ENCODE results near the gene CLINT1.
A peak's percentile ranks its signal among the peaks of the same experiment; 100 is the strongest.
"Not testable (repeated sequence)": the region's sequence is repeated elsewhere in the genome, so short reads cannot be mapped to it uniquely, and the experiment has no call there.

The CLINT1 gene

DNA sequence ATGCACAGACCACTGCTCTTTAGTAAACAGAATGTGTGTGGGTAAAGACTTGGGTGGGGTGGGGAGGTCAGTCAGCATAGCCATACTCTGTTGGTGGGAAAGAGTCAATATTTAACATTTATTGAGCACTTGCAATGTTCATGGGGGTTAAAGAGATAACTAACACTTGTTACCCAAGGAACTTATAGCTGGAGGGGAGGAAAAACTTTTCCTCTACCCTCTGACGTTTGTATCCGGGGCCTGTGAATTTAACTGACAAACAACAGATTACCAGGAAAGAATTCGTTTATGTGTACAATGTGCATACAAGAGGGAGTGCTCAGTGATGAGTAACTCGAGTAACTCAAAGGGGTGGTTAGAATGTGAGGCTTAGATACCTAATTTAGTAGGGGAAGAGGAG lies 6.8 kb upstream of the CLINT1 start:
- no peak overlapping the region for H3K4me3 ChIP-seq (ENCODE audit: low read depth, low read length)
- DNase-seq (ENCODE audit: low read depth) = no peak

DNA sequence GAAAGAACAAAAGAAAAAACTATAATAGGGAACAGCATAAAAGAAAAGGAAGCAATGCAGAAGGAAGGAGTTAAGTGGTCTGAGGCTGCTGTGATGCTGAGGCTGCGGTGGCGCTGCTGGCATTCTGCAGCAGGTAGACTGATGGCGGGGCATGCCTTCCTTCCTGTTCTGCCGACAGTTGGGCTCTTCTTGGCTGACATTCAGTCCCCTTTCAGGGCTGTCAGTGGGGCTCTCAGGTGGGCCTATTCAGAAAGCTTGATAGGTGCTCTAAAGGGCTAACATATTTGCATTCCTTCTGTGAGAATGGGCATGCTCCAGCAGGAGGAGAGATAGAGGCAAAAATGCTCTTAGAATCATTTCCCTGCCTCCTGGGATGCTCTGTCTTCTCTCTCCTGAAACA lies 5.1 kb upstream of the CLINT1 start:
- DNase-seq (ENCODE audit: low read depth) = no peak

GRCh38 chr5:157862183-157862851 lies 3.4 kb upstream of the CLINT1 start:
- DNase-seq (ENCODE audit: low read depth) = no peak
- H3K4me3 ChIP-seq (ENCODE audit: low read depth, low read length) = no peak overlapping the region

More for the DNA sequence above, 5.1 kb upstream of the CLINT1 start:
- no peak overlapping the region for H3K4me3 ChIP-seq (ENCODE audit: low read depth, low read length)

- no peak overlapping the region for H3K4me3 ChIP-seq (ENCODE audit: low read depth, low read length)
- DNase-seq (ENCODE audit: low read depth) = no peak
Measured at GRCh38 chr5:157860898-157861890, 2.2 kb upstream of the CLINT1 start.

- DNase-seq (ENCODE audit: low read depth) = no peak
- H3K4me3 ChIP-seq (ENCODE audit: low read depth, low read length) = peak overlapping the region; percentile 98
Measured at GRCh38 chr5:157859227-157859575, 256 bp upstream of the CLINT1 start.

DNA sequence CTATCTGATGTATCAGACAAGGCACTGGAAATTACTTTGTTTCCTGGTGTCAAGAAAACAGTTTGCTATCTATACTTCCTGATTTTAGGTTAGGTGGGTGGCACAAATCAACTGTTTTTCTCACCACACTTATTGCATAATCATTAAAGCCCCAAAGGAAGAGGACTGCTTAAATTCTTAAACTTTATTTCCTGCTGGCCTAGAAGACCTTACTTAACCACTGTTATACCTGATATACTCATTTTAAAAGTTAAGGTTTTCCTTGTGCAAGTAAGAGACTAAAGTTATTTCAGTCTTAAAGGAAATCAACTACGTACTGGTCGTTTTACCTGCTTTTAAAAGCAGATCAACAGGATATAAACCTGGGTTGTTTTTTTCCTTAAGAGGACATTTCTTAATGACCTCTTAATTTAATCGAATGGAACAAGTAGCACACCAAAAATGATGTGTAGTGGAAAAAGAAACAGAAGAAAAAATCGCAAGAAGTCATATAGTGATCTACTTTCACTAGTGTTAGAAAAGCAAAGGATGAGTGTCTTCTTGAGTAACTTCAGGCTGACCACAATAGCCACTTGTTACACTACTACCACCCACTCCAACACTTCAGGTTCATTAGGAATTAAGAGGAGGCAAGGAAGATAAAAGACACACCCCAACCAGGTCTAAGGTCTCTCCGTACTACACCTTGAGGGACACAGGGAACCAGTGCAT lies 974 bp downstream of the CLINT1 start:
- H3K4me3 ChIP-seq (ENCODE audit: low read depth, low read length) = peak overlapping the region; percentile 98
- DNase-seq (ENCODE audit: low read depth) = no peak

GRCh38 chr5:157855404-157855994 lies 3.4 kb downstream of the CLINT1 start:
- DNase-seq (ENCODE audit: low read depth) = no peak
- H3K4me3 ChIP-seq (ENCODE audit: low read depth, low read length) = no peak overlapping the region

GRCh38 chr5:157853365-157853764 lies 5.6 kb downstream of the CLINT1 start:
- DNase-seq (ENCODE audit: low read depth); H3K4me3 ChIP-seq (ENCODE audit: low read depth, low read length): not testable (repeated sequence)

DNA sequence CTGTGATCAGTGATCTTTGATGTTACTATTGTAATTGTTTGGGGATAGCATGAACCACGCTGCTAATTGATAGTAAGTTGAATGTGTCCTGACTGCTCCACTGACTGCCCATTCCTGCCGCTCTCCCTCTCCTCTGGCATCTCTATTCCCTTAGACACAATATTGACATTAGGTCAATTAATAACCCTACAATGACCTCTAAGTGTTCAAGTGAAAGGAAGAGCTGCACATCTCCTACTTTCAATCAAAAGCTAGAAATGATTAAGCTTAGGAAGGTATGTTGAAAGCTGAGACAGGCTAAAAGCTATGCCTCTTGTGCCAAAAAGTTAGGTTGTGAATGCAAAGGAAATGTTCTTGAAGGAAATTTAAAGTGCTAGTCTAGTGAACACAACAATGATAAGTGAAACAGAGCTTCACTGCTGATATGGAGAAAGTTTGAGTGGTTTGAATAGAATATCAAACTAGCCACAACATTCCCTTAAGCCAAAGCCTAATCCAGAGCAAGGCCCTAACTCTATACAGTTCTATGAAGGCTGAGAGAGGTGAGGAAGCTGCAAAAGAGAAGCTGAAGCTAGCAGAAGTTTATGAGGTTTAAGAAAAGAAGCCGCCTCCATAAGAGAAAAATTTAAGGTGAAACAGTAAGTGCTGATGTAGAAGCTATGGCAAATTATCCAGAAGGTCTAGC lies 12.9 kb downstream of the CLINT1 start:
- H3K4me3 ChIP-seq (ENCODE audit: low read depth, low read length) = no peak overlapping the region
- DNase-seq (ENCODE audit: low read depth) = no peak

- DNase-seq (ENCODE audit: low read depth) = no peak
- H3K4me3 ChIP-seq (ENCODE audit: low read depth, low read length) = no peak overlapping the region
Measured at GRCh38 chr5:157842787-157843186, 16.2 kb downstream of the CLINT1 start.

DNA sequence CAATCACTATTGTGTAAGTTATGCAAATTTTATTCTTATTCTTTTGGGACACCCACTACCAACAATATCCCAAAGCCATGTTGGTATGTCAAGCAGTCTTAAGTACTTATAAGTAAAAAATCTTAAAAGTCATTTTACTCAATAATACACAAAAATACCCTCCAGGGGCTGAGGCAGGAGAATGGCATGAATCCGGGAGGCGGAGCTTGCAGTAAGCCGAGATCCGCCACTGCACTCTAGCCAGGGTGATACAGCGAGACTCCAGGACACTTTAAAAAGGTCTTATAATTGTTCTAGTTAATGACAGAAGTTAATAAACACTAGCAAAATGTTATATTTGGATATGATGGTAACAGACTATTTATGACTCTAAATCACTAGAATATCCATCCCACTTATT lies 16.8 kb downstream of the CLINT1 start:
- no peak overlapping the region for H3K4me3 ChIP-seq (ENCODE audit: low read depth, low read length)
- DNase-seq (ENCODE audit: low read depth) = no peak

DNA sequence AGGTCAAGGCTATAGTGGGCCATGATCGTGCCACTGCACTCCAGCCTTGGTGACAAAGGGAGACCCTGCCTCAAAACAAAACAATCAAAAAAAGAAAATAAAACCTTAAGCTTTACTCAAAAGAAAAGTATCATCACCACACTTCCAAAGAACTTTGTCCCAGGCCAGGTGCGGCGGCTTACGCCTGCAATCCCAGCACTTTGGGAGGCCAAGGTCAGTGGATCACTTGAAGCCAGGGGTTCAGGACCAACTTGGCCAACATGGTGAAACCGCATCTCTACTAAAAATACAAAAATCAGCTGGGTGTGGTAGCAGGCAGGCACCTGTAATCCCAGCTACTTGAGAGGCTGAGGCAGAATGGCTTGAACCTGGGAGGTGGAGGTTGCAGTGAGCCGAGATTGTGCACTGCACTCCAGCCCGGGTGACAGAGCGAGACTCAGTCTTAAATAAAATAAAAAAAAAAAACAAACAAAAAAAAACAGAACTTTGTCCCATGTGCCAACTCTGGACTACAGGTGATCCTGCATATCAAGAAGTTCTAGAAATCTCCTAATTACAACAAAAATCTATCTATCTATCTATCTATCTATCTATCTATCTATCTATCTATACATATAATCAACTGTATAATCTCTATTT lies 19.7 kb downstream of the CLINT1 start:
- DNase-seq (ENCODE audit: low read depth) = no peak
- no peak overlapping the region for H3K4me3 ChIP-seq (ENCODE audit: low read depth, low read length)

- no peak overlapping the region for H3K4me3 ChIP-seq (ENCODE audit: low read depth, low read length)
- DNase-seq (ENCODE audit: low read depth) = no peak
Measured at GRCh38 chr5:157836121-157836753, 22.7 kb downstream of the CLINT1 start.

DNA sequence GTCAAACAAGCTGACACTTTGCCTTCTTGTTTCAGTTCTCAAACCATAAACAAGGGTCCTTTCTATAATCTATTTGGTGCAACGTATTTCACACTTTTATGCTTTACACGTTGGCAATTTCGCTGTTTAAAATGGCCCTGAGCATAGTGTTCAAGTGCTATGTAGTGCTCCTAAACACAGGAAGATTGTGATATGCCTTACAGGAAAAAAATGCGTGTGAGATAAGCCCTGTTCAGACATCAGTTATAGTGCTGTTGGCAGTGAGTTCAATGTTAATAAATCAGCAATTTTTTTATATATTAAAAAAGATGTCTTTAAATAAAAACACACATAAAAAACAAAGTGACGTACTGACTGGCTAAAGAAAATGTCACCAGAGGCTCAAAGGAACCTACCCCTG lies 23.9 kb downstream of the CLINT1 start:
- DNase-seq (ENCODE audit: low read depth) = no peak
- H3K4me3 ChIP-seq (ENCODE audit: low read depth, low read length) = no peak overlapping the region

DNA sequence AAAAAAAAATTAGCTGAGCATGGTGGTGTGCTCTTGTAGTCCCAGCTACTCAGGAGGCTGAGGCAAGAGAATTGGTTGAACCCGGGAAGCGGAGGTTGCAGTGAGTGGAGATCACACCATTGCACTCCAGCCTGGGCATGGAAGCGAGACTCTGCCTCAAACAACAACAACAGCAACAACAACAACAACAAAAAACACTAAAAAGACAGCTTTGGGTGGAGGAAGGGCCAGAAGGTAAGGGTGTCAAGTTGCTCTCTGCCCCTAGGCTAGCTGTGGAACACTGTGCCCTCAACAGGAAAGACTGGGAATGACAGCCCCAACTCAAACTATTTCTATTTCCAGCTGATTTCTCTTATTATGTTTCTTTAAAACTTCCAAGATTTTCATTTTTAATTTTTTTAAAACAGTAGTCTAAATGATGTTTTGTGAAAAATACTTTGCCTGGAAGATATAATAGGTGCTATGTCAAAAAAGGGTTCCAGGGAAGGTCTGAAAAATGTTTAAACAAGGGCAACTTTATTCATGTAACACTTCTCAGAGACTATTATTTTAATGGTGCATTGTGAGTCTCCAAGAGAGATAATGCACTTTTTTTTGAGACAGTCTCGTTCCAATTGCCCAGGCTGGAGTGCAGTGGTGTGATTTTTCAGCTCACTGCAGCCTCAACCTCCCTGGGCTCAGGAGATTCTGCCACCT lies 29.9 kb downstream of the CLINT1 start:
- no peak for DNase-seq (ENCODE audit: low read depth)
- no peak overlapping the region for H3K4me3 ChIP-seq (ENCODE audit: low read depth, low read length)

- H3K4me3 ChIP-seq (ENCODE audit: low read depth, low read length) = no peak overlapping the region
- no peak for DNase-seq (ENCODE audit: low read depth)
Measured at GRCh38 chr5:157828105-157828943, 30.6 kb downstream of the CLINT1 start.

DNA sequence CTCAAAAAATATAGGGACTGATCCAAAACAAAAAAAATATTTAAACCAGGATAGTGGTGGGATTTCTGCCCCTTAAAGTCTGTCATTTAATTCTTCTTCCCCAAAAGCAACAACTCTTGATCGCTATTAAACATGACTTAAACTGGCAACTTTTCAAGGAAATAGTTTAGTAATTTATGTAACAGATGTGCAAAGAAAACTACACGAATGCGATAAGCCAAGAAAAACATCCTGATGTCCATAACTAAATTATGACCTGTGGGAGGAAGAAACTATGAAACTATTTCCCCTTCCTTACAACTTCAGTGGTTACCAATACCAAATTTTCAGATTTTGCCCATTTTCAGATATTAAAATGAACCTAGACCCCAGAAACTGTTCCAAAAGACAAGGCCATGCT lies 31.5 kb downstream of the CLINT1 start:
- H3K4me3 ChIP-seq (ENCODE audit: low read depth, low read length) = no peak overlapping the region
- DNase-seq (ENCODE audit: low read depth) = peak; percentile 12
